HG03103 (cell line): Measurements from ENCODE around the gene SLC1A6.
"Not testable (repeated sequence)": the region's sequence is repeated elsewhere in the genome, so short reads cannot be mapped to it uniquely, and the experiment has no call there.

ENCODE experiments used
- ATAC-seq: cut with Tn5 transposase; IDR thresholded peaks from one replicate; pipeline ENCODE4 v1.9.1; 2021; ENCODE audit warnings: low read depth; ENCODE audit not compliant: unreplicated experiment

SLC1A6 gene

GRCh38 chr19:14979476-14980255, at the start of gene SLC1A6:
SLC1A6 (minus strand) TSS chr19:14979864; CDS start chr19:14972910, 6,954 bp downstream.
- no peak for ATAC-seq

- no peak for ATAC-seq
Measured at GRCh38 chr19:15028490-15028889, 48.8 kb upstream of the SLC1A6 start.

- ATAC-seq, result no peak
Measured at GRCh38 chr19:15025217-15025616, 45.6 kb upstream of the SLC1A6 start.

- no peak for ATAC-seq
Measured at GRCh38 chr19:15022752-15023151, 43.1 kb upstream of the SLC1A6 start.

- no peak for ATAC-seq
Measured at GRCh38 chr19:15021286-15022007, 41.8 kb upstream of the SLC1A6 start.

- not testable (repeated sequence) for ATAC-seq
Measured at GRCh38 chr19:15018836-15019235, 39.2 kb upstream of the SLC1A6 start.

GRCh38 chr19:15015946-15016542, 36.4 kb upstream of the SLC1A6 start:
- no peak for ATAC-seq

GRCh38 chr19:15014579-15014978, 34.9 kb upstream of the SLC1A6 start:
- ATAC-seq, result no peak

- no peak for ATAC-seq
Measured at GRCh38 chr19:15010501-15011300, 31.0 kb upstream of the SLC1A6 start.

- no peak for ATAC-seq
Measured at GRCh38 chr19:15008308-15008707, 28.6 kb upstream of the SLC1A6 start.

- no peak for ATAC-seq
Measured at GRCh38 chr19:14997981-14998380, 18.3 kb upstream of the SLC1A6 start.

- no peak for ATAC-seq
Measured at GRCh38 chr19:14992780-14993179, 13.1 kb upstream of the SLC1A6 start.

- ATAC-seq, result no peak
Measured at GRCh38 chr19:14985133-14985532, 5.5 kb upstream of the SLC1A6 start.

GRCh38 chr19:14978161-14978776, 1.4 kb downstream of the SLC1A6 start:
- ATAC-seq, result no peak

GRCh38 chr19:14977128-14977527, 2.5 kb downstream of the SLC1A6 start:
- no peak for ATAC-seq

GRCh38 chr19:14974488-14974887, 5.2 kb downstream of the SLC1A6 start:
- no peak for ATAC-seq

GRCh38 chr19:14972676-14973075, 7.0 kb downstream of the SLC1A6 start:
- no peak for ATAC-seq

- no peak for ATAC-seq
Measured at GRCh38 chr19:14971474-14971873, 8.2 kb downstream of the SLC1A6 start.

GRCh38 chr19:14968247-14968646, 11.4 kb downstream of the SLC1A6 start:
- ATAC-seq, result no peak

GRCh38 chr19:14961956-14962685, 17.5 kb downstream of the SLC1A6 start:
- ATAC-seq, result no peak
